Mucosa of descending colon (tissue), 3 donors: ENCODE results near the gene PPP6R2. TPM values are rescaled to one million over a fixed set of nuclear protein-coding genes. Genes with fewer than 3 reads are reported as not detected.

Experiments
- ATAC-seq: fragments of 200-7000 bp; cut with Tn5 transposase; one replicate; pipeline ENCODE4 v1.9.1; 2020; ENCODE audit warnings: mild to moderate bottlenecking, moderate library complexity
- DNase-seq, 3 donors: peaks; one replicate each; pipeline ENCODE4 v3.0.0-alpha.2; 2020
- H3K36me3 ChIP-seq: fragments of 200-600 bp; one replicate; pipeline ENCODE4 v1.8.0; 2021; ENCODE audit warnings: low read depth, mild to moderate bottlenecking
- H3K4me1 ChIP-seq: fragments of 200-600 bp; one replicate; pipeline ENCODE4 v1.8.0; 2021; ENCODE audit warnings: low read depth, mild to moderate bottlenecking
- H3K4me3 ChIP-seq: fragments of 200-600 bp; one replicate; pipeline ENCODE4 v1.8.0; 2021; ENCODE audit warnings: mild to moderate bottlenecking
- H3K9me3 ChIP-seq: fragments of 200-600 bp; one replicate; pipeline ENCODE4 v1.8.0; 2021; ENCODE audit warnings: mild to moderate bottlenecking
- intact Hi-C, 2 donors: fragments of 100-400 bp; cut with DNase I in 1 of 2; cut with micrococcal nuclease in 1 of 2; formaldehyde crosslinking; loops; one replicate each; pipeline versions ENCODE4 v1.11.0 to v1.11.1; 2022; cut with DNase I, micrococcal nuclease
- total RNA-seq, 3 donors: library from RNA; stranded (reverse); fragmentation: NEBNext Ultra II Directional in 2 of 3; extraction: Animal tissue kit (Norgen Biotek cat#: 25700) in 2 of 3; gene quantifications; one replicate each; pipeline versions ENCODE4 v1.2.1 to v1.2.4, GENCODE V29; 2021 to 2023
- TF ChIP-seq, protein P1 (sequence below): fragments of 200-600 bp; IDR thresholded peaks from one replicate; pipeline ENCODE4 v1.8.0; 2022; ENCODE audit warnings: antibody characterized with exemption, mild to moderate bottlenecking
- donor health status: DM: no; HTN: no; CAD: no; lungs with moderate emphysema.
- donor health status: DM: no; HTN: no; CAD: no.
- donor health status: DM: no; HTN: yes; CAD: no.

Gene PPP6R2
- total RNA-seq, 3 donors from 2014 or later, result 54.3 to 61.7 (median 58.8) TPM

DNA sequence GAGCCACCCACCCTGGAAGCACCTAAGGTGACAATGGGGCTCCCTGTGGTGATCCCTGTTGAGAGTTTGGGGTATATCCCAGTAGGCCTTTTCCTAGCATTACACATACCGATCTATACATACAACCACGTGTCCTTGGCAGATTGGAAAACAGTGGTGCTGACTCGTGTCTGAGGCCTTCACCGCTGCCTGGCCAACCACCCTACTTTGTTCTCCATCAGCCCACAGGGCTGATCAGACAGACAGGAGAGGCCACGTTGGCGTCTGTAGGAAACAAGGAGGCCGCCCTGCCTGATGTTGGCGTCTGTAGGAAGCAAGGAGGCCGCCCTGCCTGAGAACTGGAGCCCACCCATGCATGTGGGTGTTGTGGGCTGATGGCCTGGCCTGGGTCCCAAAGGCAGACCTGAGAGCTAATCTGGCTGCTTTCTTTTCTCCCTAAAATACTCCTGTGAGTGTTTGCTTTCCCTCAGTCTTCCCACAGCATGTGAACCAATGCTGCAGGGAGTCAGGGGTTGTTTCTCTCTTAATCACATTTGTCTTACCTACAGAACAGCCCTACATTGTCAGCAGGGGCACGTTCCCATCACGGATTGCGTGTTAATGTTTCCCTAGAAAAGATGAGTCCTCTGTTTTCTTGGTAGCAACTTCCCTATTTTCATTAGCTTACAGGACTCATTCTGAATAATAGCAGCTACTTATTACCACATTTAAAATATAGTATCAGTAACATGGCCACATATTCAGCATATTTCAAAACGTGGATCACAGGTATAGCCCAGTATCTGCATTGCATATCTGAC lies 74.5 kb downstream of the PPP6R2 start:
- TF ChIP-seq, protein P1, sequence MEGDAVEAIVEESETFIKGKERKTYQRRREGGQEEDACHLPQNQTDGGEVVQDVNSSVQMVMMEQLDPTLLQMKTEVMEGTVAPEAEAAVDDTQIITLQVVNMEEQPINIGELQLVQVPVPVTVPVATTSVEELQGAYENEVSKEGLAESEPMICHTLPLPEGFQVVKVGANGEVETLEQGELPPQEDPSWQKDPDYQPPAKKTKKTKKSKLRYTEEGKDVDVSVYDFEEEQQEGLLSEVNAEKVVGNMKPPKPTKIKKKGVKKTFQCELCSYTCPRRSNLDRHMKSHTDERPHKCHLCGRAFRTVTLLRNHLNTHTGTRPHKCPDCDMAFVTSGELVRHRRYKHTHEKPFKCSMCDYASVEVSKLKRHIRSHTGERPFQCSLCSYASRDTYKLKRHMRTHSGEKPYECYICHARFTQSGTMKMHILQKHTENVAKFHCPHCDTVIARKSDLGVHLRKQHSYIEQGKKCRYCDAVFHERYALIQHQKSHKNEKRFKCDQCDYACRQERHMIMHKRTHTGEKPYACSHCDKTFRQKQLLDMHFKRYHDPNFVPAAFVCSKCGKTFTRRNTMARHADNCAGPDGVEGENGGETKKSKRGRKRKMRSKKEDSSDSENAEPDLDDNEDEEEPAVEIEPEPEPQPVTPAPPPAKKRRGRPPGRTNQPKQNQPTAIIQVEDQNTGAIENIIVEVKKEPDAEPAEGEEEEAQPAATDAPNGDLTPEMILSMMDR, result no peak
- Histone ChIP-seq H3K9me3 (no peaks in the 10 kb centered on the region), H3K4me1 (no peaks in the 10 kb centered on the region), H3K4me3 (no peak overlapping the region), H3K36me3 (peaks cover 14% of the 10 kb centered on the region)
- no peak for ATAC-seq
- intact Hi-C loops, result no loop called here
- no peak for DNase-seq

DNA sequence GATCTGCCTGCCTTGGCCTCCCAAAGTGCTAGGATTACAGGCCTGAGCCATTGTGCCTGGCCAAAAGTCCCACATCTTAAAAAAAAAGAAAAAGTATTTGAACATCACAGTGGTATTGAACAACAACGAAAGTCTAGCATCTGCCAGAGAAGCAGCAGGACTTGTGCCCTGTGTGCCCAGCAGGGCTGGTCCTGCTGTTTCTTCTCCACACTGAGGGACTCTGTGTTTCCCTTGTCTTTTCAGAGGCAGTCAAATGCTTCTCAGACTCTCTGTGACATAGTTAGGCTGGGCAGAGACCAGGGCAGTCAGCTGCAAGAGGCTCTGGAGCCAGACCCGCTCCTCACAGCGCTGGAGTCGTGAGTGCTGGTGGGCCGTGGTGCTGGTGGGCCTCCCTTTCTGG lies 75.5 kb downstream of the PPP6R2 start:
- intact Hi-C loops, result no loop called here
- Histone ChIP-seq H3K9me3 (no peaks in the 10 kb centered on the region), H3K36me3 (peaks cover 14% of the 10 kb centered on the region), H3K4me3 (no peak overlapping the region), H3K4me1 (no peaks in the 10 kb centered on the region)
- ATAC-seq (no peak), DNase-seq (no peak)
- TF ChIP-seq, protein P1, result no peak

DNA sequence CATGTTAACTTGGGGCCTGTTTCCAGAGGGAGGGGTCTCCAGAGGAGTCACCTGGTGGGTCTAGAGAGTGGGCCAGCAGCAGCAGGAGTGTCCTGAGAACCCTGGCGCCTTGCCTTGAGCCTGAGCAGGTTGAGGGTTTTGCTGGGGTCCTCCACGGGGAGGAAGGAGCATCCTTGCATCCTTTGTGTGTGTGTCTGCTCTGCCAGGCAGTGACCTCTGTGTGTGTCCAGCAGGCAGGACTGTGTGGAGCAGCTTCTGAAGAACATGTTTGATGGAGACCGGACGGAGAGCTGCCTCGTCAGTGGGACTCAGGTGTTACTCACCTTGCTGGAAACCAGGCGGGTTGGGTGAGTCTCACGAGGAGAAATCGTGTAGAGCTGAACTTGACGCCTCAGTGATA lies 76.0 kb downstream of the PPP6R2 start:
- intact Hi-C loops, result no loop called here
- TF ChIP-seq, protein P1, result no peak

DNA sequence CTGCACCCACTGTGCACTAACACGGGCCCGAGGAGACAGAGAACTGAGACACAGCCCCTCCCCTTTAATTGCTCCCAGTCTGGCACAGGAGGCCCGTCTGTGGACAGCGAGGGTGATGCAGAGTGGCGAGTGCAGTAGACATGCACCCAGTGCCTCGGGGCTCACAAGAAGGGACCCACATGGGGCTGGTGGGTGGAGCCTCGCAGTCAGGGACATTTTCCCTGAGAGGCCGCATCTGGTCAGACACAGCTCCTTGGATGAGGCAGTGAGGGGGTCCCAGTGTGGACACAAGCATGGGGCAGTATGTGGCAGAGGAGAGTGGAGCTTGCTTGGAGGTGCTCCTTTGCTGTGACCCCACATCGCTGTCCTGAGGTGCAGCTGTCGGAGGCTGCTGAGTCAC lies 76.9 kb downstream of the PPP6R2 start:
- Histone ChIP-seq H3K36me3 (peaks cover 14% of the 10 kb centered on the region), H3K9me3 (no peaks in the 10 kb centered on the region), H3K4me1 (no peaks in the 10 kb centered on the region), H3K4me3 (no peak overlapping the region)
- TF ChIP-seq, protein P1, result no peak
- DNase-seq, result no peak
- intact Hi-C loops, result no loop called here
- no peak for ATAC-seq

More for the DNA sequence above, 76.0 kb downstream of the PPP6R2 start:
- no peaks in the 10 kb centered on the region for H3K4me1 ChIP-seq
- no peaks in the 10 kb centered on the region for H3K9me3 ChIP-seq
- H3K4me3 ChIP-seq, result no peak overlapping the region
- ATAC-seq (no peak), DNase-seq (no peak)
- H3K36me3 ChIP-seq, result peaks cover 14% of the 10 kb centered on the region

DNA sequence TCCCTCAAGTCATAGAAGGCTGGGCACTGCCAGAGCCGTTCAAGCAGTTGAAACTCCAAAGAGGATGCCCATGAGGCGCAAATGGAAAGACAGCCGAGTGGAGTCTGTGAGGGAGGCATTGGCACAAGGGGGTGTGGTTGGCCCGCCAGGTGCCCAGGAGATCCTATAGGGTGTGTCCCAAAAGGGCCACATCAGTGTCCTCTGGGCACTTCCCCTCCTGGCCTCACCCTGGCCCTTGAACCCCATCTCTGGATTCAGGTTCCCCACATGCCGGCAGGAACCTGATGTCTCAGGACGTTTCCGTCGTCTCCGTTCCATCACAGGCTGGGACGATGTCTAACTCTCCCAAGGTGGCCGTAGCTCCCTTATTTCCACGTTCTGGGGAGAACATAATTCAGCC lies 77.5 kb downstream of the PPP6R2 start:
- Histone ChIP-seq H3K4me3 (no peak overlapping the region), H3K9me3 (no peaks in the 10 kb centered on the region), H3K36me3 (peaks cover 14% of the 10 kb centered on the region), H3K4me1 (no peaks in the 10 kb centered on the region)
- no peak for ATAC-seq
- intact Hi-C loops, result no loop called here
- DNase-seq, result no peak
- TF ChIP-seq, protein P1, result no peak
